Measurements from ENCODE around the gene MPPED2. TPM values are rescaled to one million over a fixed set of nuclear protein-coding genes. Genes with fewer than 3 reads are reported as not detected.

Gene MPPED2
- total RNA-seq, 1 experiment from 2014 or later: 4.7 TPM

DNA sequence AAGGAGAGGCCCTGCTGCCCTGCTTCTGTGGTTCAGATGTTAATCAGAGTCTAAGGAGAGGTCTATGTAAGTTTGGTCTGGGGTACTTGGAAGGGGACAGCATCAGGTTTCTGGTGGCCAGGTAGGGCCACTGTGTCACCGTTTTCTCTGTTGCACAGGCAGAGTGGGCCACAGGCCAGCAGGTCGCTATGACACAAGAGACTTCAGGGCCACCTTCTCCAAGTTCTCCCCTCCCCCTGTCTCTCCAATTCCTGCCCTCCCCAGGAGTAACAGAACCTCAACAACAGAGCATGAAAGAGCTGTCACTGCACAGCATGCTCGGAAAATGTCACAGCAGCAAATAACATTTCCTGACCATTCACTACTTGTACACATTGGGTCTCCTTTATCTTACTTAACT lies 58.6 kb downstream of the MPPED2 start:
- Histone ChIP-seq H3T11ph (ENCODE audit: low read length) (no peak overlapping the region), H2BK120ac (ENCODE audit: low read depth, low read length, poor library complexity, severe bottlenecking) (no peak overlapping the region), H3K79me2 (ENCODE audit: insufficient read depth, low read length) (peaks cover 1% of the 10 kb centered on the region; the same call in 1 of the 2 replicates), H3K27me3 (ENCODE audit: insufficient read depth, low read length) (no peaks in the 10 kb centered on the region), H2AK5ac (ENCODE audit: insufficient read length, low read length) (no peak overlapping the region), H3K23ac (ENCODE audit: insufficient read length, low read depth, low read length) (no peak overlapping the region), H2BK5ac (ENCODE audit: insufficient read length, low read length) (no peak overlapping the region), H4K8ac (replicated peaks; ENCODE audit: insufficient read length, low read depth, low read length) (no peak overlapping the region), H3K9ac (ENCODE audit: extremely low read depth, insufficient read length, low read length) (no peak overlapping the region), H3K18ac (ENCODE audit: insufficient read length, low read depth, low read length) (no peak overlapping the region), H4K5ac (ENCODE audit: insufficient read length, low read depth, low read length) (no peak overlapping the region), H4K91ac (ENCODE audit: insufficient read length, low read depth, low read length) (no peak overlapping the region), H4K20me1 (ENCODE audit: control insufficient read depth, insufficient read depth, insufficient read length) (no peaks in the 10 kb centered on the region), H3K56ac (ENCODE audit: insufficient read length, low read depth, low read length) (no peak overlapping the region), H2BK20ac (ENCODE audit: low read depth, low read length, poor library complexity, severe bottlenecking) (no peak overlapping the region), H2BK15ac (ENCODE audit: low read depth, low read length) (no peak overlapping the region), H3K4me2 (ENCODE audit: insufficient read depth, insufficient read length, low read length) (no peak overlapping the region), H3K4me1 (ENCODE audit: insufficient read depth, low read length) (0 out of 2 replicates have a peak, but pooled peaks cover 3% of the 10 kb centered on the region), H3K79me1 (ENCODE audit: insufficient read depth, low read depth, low read length, poor library complexity, severe bottlenecking) (no peaks in the 10 kb centered on the region), H3K9me3 (ENCODE audit: control insufficient read depth, low read depth, low read length) (no peaks in the 10 kb centered on the region), H3K4ac (ENCODE audit: low read depth, low read length) (no peak overlapping the region), H3K23me2 (ENCODE audit: insufficient read length, low read depth, low read length, poor library complexity, severe bottlenecking) (no peaks in the 10 kb centered on the region), H2BK12ac (ENCODE audit: insufficient read length, low read depth, low read length) (no peak overlapping the region), H3K27ac (ENCODE audit: insufficient read length, low read depth, low read length) (no peak overlapping the region), H3K14ac (ENCODE audit: insufficient read depth, low read length) (no peak overlapping the region), H2AFZ (ENCODE audit: low read length) (no peak overlapping the region)
- no peak for TF ChIP-seq CTCF (conservative IDR thresholded peaks at IDR 0.05)
- Mint-ChIP-seq H3K4me3 (no peak overlapping the region), H3K27ac (peak overlapping the region in 2 of 3 experiments; percentile 69 to 96; a peak in 3 of 7 replicates), H3K9me3 (0 out of 5 replicates have a peak, but pooled peaks cover 0 to 2% of the 10 kb centered on the region in 2 experiments), H3K27me3 (ENCODE audit: low read depth) (no peaks in the 10 kb centered on the region), H3K4me1 (peaks cover 7 to 13% of the 10 kb centered on the region in 2 experiments), H3K36me3 (ENCODE audit: insufficient read depth in 1 of 3, low read depth in 3 of 3) (peaks cover 0 to 2% (median 0%) of the 10 kb centered on the region in 3 experiments; a peak in 1 of 7 replicates)
- no CpG with 5 or more reads among the region's 3 CpGs for WGBS (ENCODE audit: extremely low coverage, insufficient read length, low lambda C conversion rate)
- DNase-seq: no peak

All from H9 (cell line).